DMS53 (cell line): ENCODE measurements around the gene SNX3.

Experiments
- DNase-seq: peaks from one replicate; lab custom pipeline; 2025; lab: John Stamatoyannopoulos, UW

SNX3 gene

GRCh38 chr6:108203189-108204112, 57.4 kb downstream of the SNX3 start:
- no peak for DNase-seq

GRCh38 chr6:108200631-108201030, 60.2 kb downstream of the SNX3 start:
- DNase-seq, result no peak

GRCh38 chr6:108200186-108200585, 60.7 kb downstream of the SNX3 start:
- no peak for DNase-seq

- DNase-seq, result no peak
These were observed 61.9 kb downstream of the SNX3 start for GRCh38 chr6:108198761-108199498.

- no peak for DNase-seq
These were observed 65.6 kb downstream of the SNX3 start for GRCh38 chr6:108195209-108195608.

- DNase-seq, result no peak
These were observed 66.3 kb downstream of the SNX3 start for GRCh38 chr6:108194503-108194902.

GRCh38 chr6:108193835-108194234, 67.0 kb downstream of the SNX3 start:
- no peak for DNase-seq

- DNase-seq, result no peak
These were observed 67.7 kb downstream of the SNX3 start for GRCh38 chr6:108193131-108193530.

- no peak for DNase-seq
These were observed 73.3 kb downstream of the SNX3 start for GRCh38 chr6:108187519-108187918.

- DNase-seq, result no peak
These were observed 74.6 kb downstream of the SNX3 start for GRCh38 chr6:108186226-108186625.

GRCh38 chr6:108180776-108181175, 80.1 kb downstream of the SNX3 start:
- no peak for DNase-seq

- DNase-seq, result no peak
These were observed 80.6 kb downstream of the SNX3 start for GRCh38 chr6:108180266-108180665.

GRCh38 chr6:108179741-108180140, 81.1 kb downstream of the SNX3 start:
- DNase-seq, result no peak

- DNase-seq, result peak; percentile 42
These were observed 84.4 kb downstream of the SNX3 start for GRCh38 chr6:108176281-108177089.

GRCh38 chr6:108175592-108176279, 85.1 kb downstream of the SNX3 start:
- peak; percentile 74 for DNase-seq

GRCh38 chr6:108175176-108175591, 85.7 kb downstream of the SNX3 start:
- DNase-seq, result no peak

GRCh38 chr6:108174371-108175175, 86.3 kb downstream of the SNX3 start:
- DNase-seq, result no peak

- DNase-seq, result no peak
These were observed 88.8 kb downstream of the SNX3 start for GRCh38 chr6:108171918-108172516.

GRCh38 chr6:108171291-108171917, 89.4 kb downstream of the SNX3 start:
- DNase-seq, result no peak
